GM12875 (cell line): ENCODE measurements around the gene SLC16A4.
"Not testable (repeated sequence)": the region's sequence is repeated elsewhere in the genome, so short reads cannot be mapped to it uniquely, and the experiment has no call there.

Source experiments
- H3K4me3 ChIP-seq: one replicate; pipeline ENCODE4 v1.5.1; 2011; ENCODE audit warnings: low read depth, low read length, control low read depth
- CTCF ChIP-seq: IDR thresholded peaks from 2 replicates; pipeline ENCODE4 v1.5.1; 2011; ENCODE audit warnings: low read depth, mild to moderate bottlenecking, control low read depth, inconsistent platforms, low read length, moderate library complexity, borderline replicate concordance; ENCODE audit not compliant: insufficient read depth

SLC16A4 gene

DNA sequence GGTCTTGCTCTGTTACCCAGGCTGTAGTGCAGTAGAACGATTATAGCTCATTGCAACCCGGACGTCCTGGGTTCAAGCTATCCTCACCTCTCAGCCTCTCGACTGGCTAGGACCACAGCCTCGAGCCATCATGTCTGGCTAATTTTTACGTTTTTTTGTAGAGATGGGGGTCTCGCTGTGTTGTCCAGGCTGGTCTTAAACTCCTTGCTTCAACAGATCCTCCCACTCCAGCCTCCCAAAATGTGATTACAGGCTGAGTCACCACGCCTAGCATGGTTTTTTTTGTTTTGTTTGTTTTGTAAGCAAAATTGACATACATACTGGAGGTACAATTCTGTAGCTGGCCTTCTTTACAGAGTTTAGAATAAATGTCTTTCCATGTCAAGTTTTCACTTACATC lies 17.7 kb upstream of the SLC16A4 start:
- H3K4me3 ChIP-seq = peak overlapping the region; percentile 80

DNA sequence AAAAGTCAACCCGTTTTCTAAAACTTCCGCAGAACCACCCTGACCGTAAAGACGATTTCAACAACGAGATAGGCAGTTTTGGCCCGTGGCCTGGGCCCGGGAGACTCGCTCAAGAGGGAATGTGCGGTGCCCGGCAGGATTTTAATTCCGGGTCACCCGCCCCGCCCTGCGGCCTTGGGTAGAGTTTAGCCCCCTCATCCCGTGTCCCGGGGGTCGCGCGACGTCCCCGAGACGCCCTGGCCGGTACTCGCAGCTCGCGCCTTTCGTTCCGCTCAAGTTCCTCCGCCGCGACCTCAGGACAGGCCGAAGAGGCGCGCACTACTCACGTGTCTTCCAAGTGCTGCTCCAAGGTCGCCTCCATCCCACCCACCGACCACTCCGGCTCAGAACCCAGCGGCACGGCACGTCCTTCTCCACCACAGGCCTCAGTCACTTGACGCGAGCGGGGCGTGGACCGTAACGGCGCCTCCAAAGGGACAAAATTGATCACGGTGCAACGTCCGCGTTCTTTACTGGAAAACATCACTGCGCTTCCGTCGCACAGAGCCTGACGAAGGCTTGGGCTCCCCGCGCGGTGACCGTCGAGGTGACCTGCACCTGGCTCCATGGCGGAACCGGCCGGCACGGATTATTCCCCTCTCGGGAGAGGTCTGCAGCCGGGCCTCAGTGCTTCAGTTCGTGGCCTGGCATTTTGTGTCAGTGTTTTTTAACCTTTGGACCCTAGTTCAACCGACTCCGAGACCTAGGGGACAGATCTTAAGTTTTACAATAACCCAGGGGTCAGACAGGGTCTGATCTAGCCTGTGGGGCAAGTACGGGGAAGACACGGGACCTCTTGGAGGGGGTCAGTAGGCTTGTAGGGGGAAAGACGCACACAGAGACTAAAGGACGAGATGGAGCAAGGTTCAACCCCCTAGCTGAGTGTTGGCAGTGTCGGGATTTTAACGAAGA lies 16.7 kb upstream of the SLC16A4 start, which contains the start of gene LAMTOR5:
Gene LAMTOR5 (minus strand): TSS at position 435 of the 951 bp plus-strand sequence. CDS start 74 bp downstream, at position 361.
- peak within 1 kb of the TSS; percentile 80 for H3K4me3 ChIP-seq
- 0 out of 2 replicates have a peak, but pooled peaks have one; percentile 18 for TF ChIP-seq CTCF

More for the DNA sequence above, 17.7 kb upstream of the SLC16A4 start:
- TF ChIP-seq CTCF = no peak

DNA sequence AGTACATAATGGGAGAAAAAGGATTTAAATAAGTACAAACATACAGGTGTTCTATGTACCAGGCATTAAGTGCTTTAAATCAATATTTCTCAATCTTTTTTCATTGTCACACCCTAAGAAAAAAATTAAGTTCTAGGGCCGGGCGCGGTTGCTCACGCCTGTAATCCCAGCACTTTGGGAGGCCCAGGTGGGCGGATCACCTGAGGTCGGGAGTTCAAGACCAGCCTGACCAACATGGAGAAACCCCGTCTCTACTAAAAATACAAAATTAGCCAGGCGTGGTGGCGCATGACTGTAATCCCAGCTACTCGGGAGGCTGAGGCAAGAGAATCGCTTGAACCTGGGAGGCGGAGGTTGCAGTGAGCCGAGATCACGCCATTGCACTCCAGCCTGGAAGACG lies 15.6 kb upstream of the SLC16A4 start:
- peak overlapping the region; percentile 80 for H3K4me3 ChIP-seq

GRCh38 chr1:110404401-110404800 lies 13.6 kb upstream of the SLC16A4 start:
- H3K4me3 ChIP-seq = no peak overlapping the region
- TF ChIP-seq CTCF = no peak

- H3K4me3 ChIP-seq = no peak overlapping the region
- no peak for TF ChIP-seq CTCF
These were observed 13.0 kb upstream of the SLC16A4 start for GRCh38 chr1:110403805-110404204.

GRCh38 chr1:110396259-110396958 lies 5.6 kb upstream of the SLC16A4 start:
- not testable (repeated sequence) for H3K4me3 ChIP-seq

GRCh38 chr1:110394493-110394820 lies 3.6 kb upstream of the SLC16A4 start:
- H3K4me3 ChIP-seq = no peak overlapping the region
- no peak for TF ChIP-seq CTCF
